ENCODE results near the gene NAA11.

DNA sequence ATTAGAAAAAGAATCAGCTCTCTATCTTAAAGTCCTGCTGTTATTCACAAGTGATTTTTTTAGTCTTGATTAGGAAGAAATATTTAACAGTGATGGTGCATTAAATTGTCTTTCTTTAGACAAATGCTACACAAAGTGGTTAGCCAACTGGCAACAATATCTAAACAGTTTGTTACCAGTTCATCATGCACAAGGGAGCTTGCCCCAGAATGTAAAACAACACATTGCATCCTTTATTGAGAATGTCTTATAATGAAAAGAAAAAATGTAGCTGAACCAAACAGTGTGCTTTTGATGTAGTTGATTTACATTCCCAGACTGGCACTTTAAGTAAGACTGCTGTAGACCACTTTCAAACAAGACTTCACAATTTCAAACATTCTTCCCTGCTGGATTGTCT is 34.1 kb upstream of the NAA11 start:
- TF ChIP-seq POLR2AphosphoS5 (IDR thresholded peaks at IDR 0.05; ENCODE audit: low read depth, low read length) (no peak), POLR2A (IDR thresholded peaks at IDR 0.05; ENCODE audit: low read depth, low read length) (no peak), SPI1 (IDR thresholded peaks at IDR 0.05; ENCODE audit: low read depth, low read length) (no peak), POU2F2 (IDR thresholded peaks at IDR 0.05; ENCODE audit: low read depth, low read length) (no peak)
